IMR-90 (cell line): ENCODE data around the gene PIGU.

Experiments
- BHLHE40 ChIP-seq: fragments of 150-350 bp; IDR thresholded peaks from 2 replicates; pipeline ENCODE4 v1.6.1; 2016; ENCODE audit warnings: mild to moderate bottlenecking, low read depth, low read length
- CEBPB ChIP-seq: IDR thresholded peaks from 2 replicates; pipeline ENCODE4 v1.6.1; 2012; ENCODE audit warnings: low read depth, low read length, improper control_type of control experiment
- CHD1 ChIP-seq: IDR thresholded peaks from 2 replicates; pipeline ENCODE4 v1.6.1; 2012; ENCODE audit warnings: low read depth, low read length, improper control_type of control experiment
- CTCF ChIP-seq: conservative IDR thresholded peaks from 2 replicates; pipeline ENCODE4 v1.5.1; 2012; ENCODE audit warnings: mild to moderate bottlenecking, low read depth, low read length, improper control_type of control experiment
- FOS ChIP-seq: fragments of 150-350 bp; IDR thresholded peaks from 2 replicates; pipeline ENCODE4 v1.6.1; 2016; ENCODE audit warnings: low read depth, low read length
- MAFK ChIP-seq: IDR thresholded peaks from 2 replicates; pipeline ENCODE4 v1.6.1; 2012; ENCODE audit warnings: low read depth, low read length, improper control_type of control experiment
- MXI1 ChIP-seq: IDR thresholded peaks from 2 replicates; pipeline ENCODE4 v1.6.1; 2012; ENCODE audit warnings: low read depth, mild to moderate bottlenecking, low read length, moderate library complexity, borderline replicate concordance
- NFE2L2 ChIP-seq: fragments of 150-350 bp; IDR thresholded peaks from 2 replicates; pipeline ENCODE4 v1.6.1; 2016; ENCODE audit warnings: low read depth, mild to moderate bottlenecking, low read length
- POLR2A ChIP-seq: IDR thresholded peaks from 2 replicates; pipeline ENCODE4 v1.6.1; 2012; ENCODE audit warnings: mild to moderate bottlenecking, low read depth, low read length
- RAD21 ChIP-seq: IDR thresholded peaks from 2 replicates; pipeline ENCODE4 v1.6.1; 2012; ENCODE audit warnings: low read length, improper control_type of control experiment
- RFX5 ChIP-seq: IDR thresholded peaks from 2 replicates; pipeline ENCODE4 v1.8.0; 2012; ENCODE audit warnings: low read depth, mild to moderate bottlenecking, low read length, moderate library complexity
- SMC3 ChIP-seq: fragments of 150-350 bp; IDR thresholded peaks from 2 replicates; pipeline ENCODE4 v1.6.1; 2016; ENCODE audit warnings: low read depth, mild to moderate bottlenecking, antibody characterized with exemption, low read length, moderate library complexity
- TF ChIP-seq, protein P1 (sequence below): fragments of 150-350 bp; IDR thresholded peaks from 2 replicates; pipeline ENCODE4 v1.6.1; 2017; ENCODE audit warnings: mild to moderate bottlenecking, antibody characterized with exemption, low read length, low read depth
- TF ChIP-seq, protein P2 (sequence below): fragments of 150-350 bp; IDR thresholded peaks from 2 replicates; pipeline ENCODE4 v1.6.1; 2016; ENCODE audit warnings: low read depth, mild to moderate bottlenecking, low read length, moderate library complexity, borderline replicate concordance

DNA sequence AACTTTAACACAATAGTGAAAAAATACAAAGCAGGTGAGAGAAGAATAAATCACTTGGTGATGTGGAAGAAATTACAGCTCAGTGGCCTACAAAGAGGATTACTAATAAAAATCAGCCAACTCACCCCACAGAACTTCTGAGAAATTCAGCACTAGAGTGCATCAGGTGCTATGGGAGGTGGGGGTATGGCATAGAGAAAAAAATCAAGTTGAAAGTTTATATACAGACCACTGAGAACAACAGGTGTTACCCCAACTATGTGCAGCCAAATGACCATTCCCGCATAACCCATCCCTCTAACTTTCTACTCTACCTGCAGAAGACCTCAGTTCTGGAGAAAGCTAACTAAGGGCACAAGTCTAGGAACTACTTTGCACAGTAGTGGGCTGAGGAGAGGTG lies 47.0 kb downstream of the PIGU start:
- TF ChIP-seq FOS (no peak), CTCF (no peak), BHLHE40 (no peak), SMC3 (no peak), MAFK (no peak), RAD21 (no peak), CHD1 (no peak), RFX5 (no peak), MXI1 (no peak), NFE2L2 (no peak), POLR2A (no peak), CEBPB (no peak)
- TF ChIP-seq, protein P1, sequence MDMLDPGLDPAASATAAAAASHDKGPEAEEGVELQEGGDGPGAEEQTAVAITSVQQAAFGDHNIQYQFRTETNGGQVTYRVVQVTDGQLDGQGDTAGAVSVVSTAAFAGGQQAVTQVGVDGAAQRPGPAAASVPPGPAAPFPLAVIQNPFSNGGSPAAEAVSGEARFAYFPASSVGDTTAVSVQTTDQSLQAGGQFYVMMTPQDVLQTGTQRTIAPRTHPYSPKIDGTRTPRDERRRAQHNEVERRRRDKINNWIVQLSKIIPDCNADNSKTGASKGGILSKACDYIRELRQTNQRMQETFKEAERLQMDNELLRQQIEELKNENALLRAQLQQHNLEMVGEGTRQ = no peak
- TF ChIP-seq, protein P2, sequence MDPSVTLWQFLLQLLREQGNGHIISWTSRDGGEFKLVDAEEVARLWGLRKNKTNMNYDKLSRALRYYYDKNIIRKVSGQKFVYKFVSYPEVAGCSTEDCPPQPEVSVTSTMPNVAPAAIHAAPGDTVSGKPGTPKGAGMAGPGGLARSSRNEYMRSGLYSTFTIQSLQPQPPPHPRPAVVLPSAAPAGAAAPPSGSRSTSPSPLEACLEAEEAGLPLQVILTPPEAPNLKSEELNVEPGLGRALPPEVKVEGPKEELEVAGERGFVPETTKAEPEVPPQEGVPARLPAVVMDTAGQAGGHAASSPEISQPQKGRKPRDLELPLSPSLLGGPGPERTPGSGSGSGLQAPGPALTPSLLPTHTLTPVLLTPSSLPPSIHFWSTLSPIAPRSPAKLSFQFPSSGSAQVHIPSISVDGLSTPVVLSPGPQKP = no peak
